ENCODE measurements around the gene NGF.

- TF ChIP-seq GATA3 (IDR thresholded peaks at IDR 0.05; ENCODE audit: low read depth, low read length) (no peak), GATA2 (IDR thresholded peaks at IDR 0.05; ENCODE audit: low read depth, low read length) (no peak)
These were observed 29.1 kb downstream of the NGF start for GRCh38 chr1:115308969-115309368.
